A673 (cell line): ENCODE measurements around the gene HAND1. TPM values are rescaled to one million over a fixed set of nuclear protein-coding genes. Genes with fewer than 3 reads are reported as not detected.

Experiments used
- BruUV-seq: library from RNA; stranded (reverse); fragments of 400-500 nt; replicated peaks from 2 replicates; lab custom pipeline; 2021; lab: Mats Ljungman, UMichigan
- CTCF ChIA-PET: fragments of 300-600 bp; sonication (Branson Sonifier 250); formaldehyde crosslinking; loops from one replicate; lab custom pipeline; 2022; ENCODE audit warnings: antibody characterized with exemption; lab: Charles Lee
- POLR2A ChIA-PET: fragments of 300-600 bp; sonication (Branson Sonifier 250); formaldehyde crosslinking; loops from one replicate; lab custom pipeline; 2022; ENCODE audit warnings: antibody characterized with exemption; ENCODE audit not compliant: low non-redundant PET; lab: Charles Lee
- DNase-seq: peaks from one replicate; pipeline ENCODE4 v3.0.0-alpha.2; 2015; ENCODE audit warnings: low spot score
- H3K27ac ChIP-seq: fragments of 200-600 bp; sonication (generic); 2 replicates; pipeline ENCODE4 v1.5.1; 2016; ENCODE audit warnings: mixed run types, low read depth, mild to moderate bottlenecking, mixed read lengths, antibody characterized with exemption, low read length; ENCODE audit not compliant: poor library complexity, severe bottlenecking
- H3K27me3 ChIP-seq: fragments of 200-600 bp; sonication (generic); replicated peaks from 2 replicates; pipeline ENCODE4 v1.6.1; 2017; ENCODE audit warnings: mixed run types, low read depth, mild to moderate bottlenecking, mixed read lengths, antibody characterized with exemption, low read length; ENCODE audit not compliant: insufficient read depth, poor library complexity
- H3K36me3 ChIP-seq: fragments of 200-600 bp; sonication (generic); 2 replicates; pipeline ENCODE4 v1.6.1; 2016; ENCODE audit warnings: mixed run types, mild to moderate bottlenecking, mixed read lengths, antibody characterized with exemption, low read length; ENCODE audit not compliant: insufficient read depth, poor library complexity, severe bottlenecking
- H3K4me1 ChIP-seq: fragments of 200-600 bp; sonication (generic); 2 replicates; pipeline ENCODE4 v1.6.1; 2017; ENCODE audit warnings: mixed run types, mild to moderate bottlenecking, mixed read lengths, antibody characterized with exemption, low read length; ENCODE audit not compliant: insufficient read depth, poor library complexity, severe bottlenecking
- H3K4me3 ChIP-seq: fragments of 200-600 bp; sonication (generic); 2 replicates; pipeline ENCODE4 v1.5.1; 2016; ENCODE audit warnings: low read depth, mixed run types, mild to moderate bottlenecking, mixed read lengths, low read length; ENCODE audit not compliant: poor library complexity, severe bottlenecking
- H3K9me3 ChIP-seq: fragments of 200-600 bp; sonication (generic); 2 replicates; pipeline ENCODE4 v1.6.1; 2016; ENCODE audit warnings: mixed run types, low read depth, mild to moderate bottlenecking, mixed read lengths, antibody characterized with exemption, low read length; ENCODE audit not compliant: poor library complexity, severe bottlenecking
- CTCF ChIP-seq: fragments of 300-800, 200-600 bp; sonication (generic); conservative IDR thresholded peaks from 2 replicates; pipeline ENCODE4 v1.5.1; 2017; ENCODE audit warnings: low read depth, mild to moderate bottlenecking, antibody characterized with exemption, low read length, moderate library complexity, mixed read lengths
- EZH2 ChIP-seq: fragments of 200-600 bp; sonication (generic); IDR thresholded peaks from 2 replicates; pipeline ENCODE4 v1.6.1; 2017; ENCODE audit warnings: borderline replicate concordance, low read depth, mild to moderate bottlenecking, mixed read lengths, antibody characterized with exemption, low read length; ENCODE audit not compliant: poor library complexity, severe bottlenecking
- intact Hi-C: fragments of 100-400 bp; cut with micrococcal nuclease; formaldehyde crosslinking; loops from one replicate; pipeline ENCODE4 v1.10.0; 2022; ENCODE audit not compliant: unreplicated experiment
- total RNA-seq: library from RNA; stranded (reverse); gene quantifications from 2 replicates; pipeline ENCODE4 v1.2.3, GENCODE V29; 2021

HAND1 gene
- total RNA-seq, 1 experiment from 2014 or later = not detected

GRCh38 chr5:154503698-154504039, 25.6 kb upstream of the HAND1 start:
- CTCF ChIA-PET = no interaction called here
- no peak for DNase-seq
- Histone ChIP-seq H3K4me3 (no peak overlapping the region), H3K9me3 (no peaks in the 10 kb centered on the region), H3K27me3 (no peaks in the 10 kb centered on the region), H3K36me3 (no peaks in the 10 kb centered on the region), H3K4me1 (no peaks in the 10 kb centered on the region), H3K27ac (no peak overlapping the region)
- intact Hi-C loops = no loop called here
- no peak for TF ChIP-seq EZH2
- POLR2A ChIA-PET = no interaction called here
- BruUV-seq = no TSS peak

GRCh38 chr5:154502180-154502579, 24.2 kb upstream of the HAND1 start:
- DNase-seq = no peak
- no peak overlapping the region for H3K27ac ChIP-seq
- intact Hi-C loops = no loop called here
- no peaks in the 10 kb centered on the region for H3K4me1 ChIP-seq
- no peak for TF ChIP-seq EZH2
- TF ChIP-seq CTCF = no peak
- CTCF ChIA-PET = no interaction called here
- no peak overlapping the region for H3K4me3 ChIP-seq
- no TSS peak for BruUV-seq
- H3K9me3 ChIP-seq = no peaks in the 10 kb centered on the region
- POLR2A ChIA-PET = no interaction called here
- H3K27me3 ChIP-seq = no peaks in the 10 kb centered on the region
- no peaks in the 10 kb centered on the region for H3K36me3 ChIP-seq

- ChIA-PET CTCF (no interaction called here), POLR2A (no interaction called here)
- intact Hi-C loops = no loop called here
- TF ChIP-seq CTCF (no peak), EZH2 (no peak)
- Histone ChIP-seq H3K9me3 (no peaks in the 10 kb centered on the region), H3K4me1 (no peaks in the 10 kb centered on the region), H3K36me3 (no peaks in the 10 kb centered on the region), H3K27me3 (no peaks in the 10 kb centered on the region), H3K4me3 (no peak overlapping the region), H3K27ac (no peak overlapping the region)
- no TSS peak for BruUV-seq
- DNase-seq = no peak
Measured at GRCh38 chr5:154501566-154501965, 23.5 kb upstream of the HAND1 start.

- no peak overlapping the region for H3K4me3 ChIP-seq
- H3K9me3 ChIP-seq = no peaks in the 10 kb centered on the region
- intact Hi-C loops = no loop called here
- no TSS peak for BruUV-seq
- POLR2A ChIA-PET = no interaction called here
- no peak for DNase-seq
- H3K27me3 ChIP-seq = peaks cover 22% of the 10 kb centered on the region
- CTCF ChIA-PET = no interaction called here
- TF ChIP-seq CTCF (no peak), EZH2 (no peak)
- no peaks in the 10 kb centered on the region for H3K36me3 ChIP-seq
- H3K4me1 ChIP-seq = no peaks in the 10 kb centered on the region
- H3K27ac ChIP-seq = no peak overlapping the region
Measured at GRCh38 chr5:154498994-154499393, 21.0 kb upstream of the HAND1 start.
